Measurements from ENCODE around the gene ENTHD1.

The ENTHD1 gene

GRCh38 chr22:39727541-39727940 is 166.0 kb downstream of the ENTHD1 start:
- no peak for DNase-seq

GRCh38 chr22:39725351-39726035 is 168.1 kb downstream of the ENTHD1 start:
- DNase-seq: peak; percentile 11

- no peak for DNase-seq
Measured at GRCh38 chr22:39724857-39725256, 168.7 kb downstream of the ENTHD1 start.

- no peak for DNase-seq
Measured at GRCh38 chr22:39724390-39724789, 169.2 kb downstream of the ENTHD1 start.

- DNase-seq: no peak
Measured at GRCh38 chr22:39723899-39724351, 169.6 kb downstream of the ENTHD1 start.

- DNase-seq: no peak
Measured at GRCh38 chr22:39723463-39723862, 170.1 kb downstream of the ENTHD1 start.

GRCh38 chr22:39722501-39722900 is 171.1 kb downstream of the ENTHD1 start:
- DNase-seq: no peak

GRCh38 chr22:39722032-39722325 is 171.6 kb downstream of the ENTHD1 start:
- no peak for DNase-seq

- no peak for DNase-seq
Measured at GRCh38 chr22:39721206-39722031, 172.1 kb downstream of the ENTHD1 start.

- DNase-seq: no peak
Measured at GRCh38 chr22:39719559-39720450, 173.8 kb downstream of the ENTHD1 start.

GRCh38 chr22:39718921-39719475 is 174.6 kb downstream of the ENTHD1 start:
- no peak for DNase-seq

GRCh38 chr22:39718206-39718605 is 175.4 kb downstream of the ENTHD1 start:
- no peak for DNase-seq

- no peak for DNase-seq
Measured at GRCh38 chr22:39717099-39717498, 176.5 kb downstream of the ENTHD1 start.

- no peak for DNase-seq
Measured at GRCh38 chr22:39716534-39716933, 177.0 kb downstream of the ENTHD1 start.

GRCh38 chr22:39715778-39716495 is 177.6 kb downstream of the ENTHD1 start:
- DNase-seq: no peak

- no peak for DNase-seq
Measured at GRCh38 chr22:39714321-39714720, 179.2 kb downstream of the ENTHD1 start.

- no peak for DNase-seq
Measured at GRCh38 chr22:39713799-39714290, 179.7 kb downstream of the ENTHD1 start.

GRCh38 chr22:39712751-39713525 is 180.6 kb downstream of the ENTHD1 start:
- no peak for DNase-seq

- DNase-seq: no peak
Measured at GRCh38 chr22:39712081-39712480, 181.5 kb downstream of the ENTHD1 start.

- DNase-seq: no peak
Measured at GRCh38 chr22:39710380-39711150, 183.0 kb downstream of the ENTHD1 start.

- no peak for DNase-seq
Measured at GRCh38 chr22:39707816-39708215, 185.7 kb downstream of the ENTHD1 start.

Measured in stimulated activated CD8-positive, alpha-beta memory T cell treated with anti-CD3 and anti-CD28 coated beads, Interleukin-4, amount 100 ng/mL, for 48 hours (primary cell).